ENCODE data around the gene DDX28. TPM values are rescaled to one million over a fixed set of nuclear protein-coding genes. Genes with fewer than 3 reads are reported as not detected.

DDX28 gene
- total and polyA plus RNA-seq, 9 of the 15 experiments (the other 6 are each of a cell fraction or from before 2014, with no cell fraction given), result 2.8 to 24.5 (median 15.9) TPM

DNA sequence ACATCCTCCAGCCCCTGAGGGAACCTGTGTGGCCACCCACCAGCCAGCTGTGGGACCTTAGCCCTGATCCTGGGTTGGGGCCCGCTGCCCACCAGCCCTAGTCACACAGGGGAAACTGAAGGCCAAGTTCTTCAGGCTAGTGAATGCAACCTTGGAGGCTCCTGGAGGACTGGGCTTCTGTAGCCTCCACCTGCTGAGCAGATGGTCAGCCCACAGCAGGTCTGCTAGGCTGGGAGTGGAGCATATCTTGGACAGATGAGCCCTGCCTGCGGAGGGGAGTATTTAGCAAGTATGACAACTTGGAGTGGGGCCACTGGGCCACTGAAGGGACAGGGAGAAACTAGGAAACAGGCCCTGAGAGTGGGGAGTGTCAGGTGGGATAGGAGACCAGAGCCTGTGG is 46.8 kb downstream of the DDX28 start (continued):
- 0 out of 2 replicates have a peak, but pooled peaks have one; percentile 52 for TF ChIP-seq ZNF609 (CRISPR knock-in tag; IDR thresholded peaks at IDR 0.05; ENCODE audit: borderline replicate concordance)
- TF ChIP-seq ZNF583 (CRISPR knock-in tag; IDR thresholded peaks at IDR 0.05), result no peak

GRCh38 chr16:67975321-67976105 is 47.5 kb downstream of the DDX28 start:
- no peaks in the 10 kb centered on the region for H4K20me1 ChIP-seq (replicated peaks; ENCODE audit: control insufficient read depth, insufficient read depth, low read length)
- in situ Hi-C loops (cut with MboI) (no loop called here), intact Hi-C loops (cut with micrococcal nuclease) (no loop called here)
- H3K36me3 ChIP-seq (ENCODE audit: control insufficient read depth, insufficient read depth, low read length), result no peaks in the 10 kb centered on the region
- no peaks in the 10 kb centered on the region for H3K9me1 ChIP-seq (ENCODE audit: control insufficient read depth, insufficient read depth, low read length)
- ChIA-PET CTCF (ENCODE audit: low intra/inter-chr PET ratio) (no interaction called here), POLR2A (no interaction called here)
- peak overlapping the region; percentile 67 for H2AFZ ChIP-seq (ENCODE audit: low read depth, low read length)
- H3K79me2 ChIP-seq (ENCODE audit: control insufficient read depth, insufficient read depth, low read length), result no peaks in the 10 kb centered on the region
- TF ChIP-seq STAT6 (CRISPR knock-in tag; IDR thresholded peaks at IDR 0.05) (no peak), CHD1 (IDR thresholded peaks at IDR 0.05; ENCODE audit: low read length) (no peak), ZNF57 (CRISPR knock-in tag; IDR thresholded peaks at IDR 0.05) (no peak), EP400 (IDR thresholded peaks at IDR 0.05) (no peak), ZNF311 (CRISPR knock-in tag; IDR thresholded peaks at IDR 0.05) (no peak)
- H3K9ac ChIP-seq (ENCODE audit: insufficient read depth in 1 of 2, low read depth in 2 of 2, low read length in 2 of 2), result peak overlapping the region in 1 of 2 experiments; percentile 68; a peak in 3 of 4 replicates
- 35% methylated on average over 12 of the region's 14 CpGs for WGBS (ENCODE audit: insufficient coverage, low coverage, missing lambda C conversion rate)
- no peaks in the 10 kb centered on the region for H3K9me3 ChIP-seq (replicated peaks; ENCODE audit: control insufficient read depth, insufficient read depth, low read depth, low read length)
- DNase-seq (ENCODE audit: extremely low read depth in 1 of 4, low spot score in 3 of 4), result no peak
- H3K27me3 ChIP-seq (ENCODE audit: control insufficient read depth in 2 of 2, insufficient read depth in 2 of 2, low read length in 2 of 2), result peaks cover 0 to 4% of the 10 kb centered on the region in 2 experiments; a peak in 1 of 5 replicates
- no peak overlapping the region for H3K4me3 ChIP-seq
- no peak overlapping the region for H3K4me2 ChIP-seq (ENCODE audit: insufficient read depth, low read length)
- H3K27ac ChIP-seq (ENCODE audit: extremely low read depth, low read depth, low read length), result no peak overlapping the region
- H3K4me1 ChIP-seq (replicated peaks in 1 of 2; ENCODE audit: control insufficient read depth in 2 of 2, insufficient read depth in 2 of 2, low read length in 2 of 2), result peaks cover 0 to 16% of the 10 kb centered on the region in 2 experiments; a peak in 3 of 5 replicates
- no peak for FAIRE-seq
- BruUV-seq (replicated peaks), result no TSS peak
- peak; percentile 16; the same call in 1 of the 3 replicates for ATAC-seq

Measured in K562 (cell line).